Fibroblast of lung (primary cell): ENCODE data around the gene UTS2. TPM values are rescaled to one million over a fixed set of nuclear protein-coding genes. Genes with fewer than 3 reads are reported as not detected.
A peak's percentile ranks its signal among the peaks of the same experiment; 100 is the strongest.

Source experiments
- DNase-seq, 2 donors: peaks; one replicate each; pipeline versions ENCODE4 v3.0.0 to v3.0.0-alpha.2; 2010; ENCODE audit warnings: low read depth in 2 of 2
- H2AFZ ChIP-seq: 2 replicates; pipeline ENCODE4 v1.5.1; 2012; ENCODE audit warnings: low read length, control low read depth, inconsistent platforms
- H3K27ac ChIP-seq: 2 replicates; pipeline ENCODE4 v1.5.1; 2011; ENCODE audit warnings: low read length, control low read depth; ENCODE audit not compliant: insufficient read depth
- H3K27me3 ChIP-seq: 2 replicates; pipeline ENCODE4 v1.5.1; 2011; ENCODE audit warnings: mild to moderate bottlenecking, low read length; ENCODE audit not compliant: control insufficient read depth, insufficient read depth
- H3K36me3 ChIP-seq: 2 replicates; pipeline ENCODE4 v1.5.1; 2011; ENCODE audit warnings: low read length; ENCODE audit not compliant: control insufficient read depth, insufficient read depth
- H3K4me1 ChIP-seq: 2 replicates; pipeline ENCODE4 v1.5.1; 2011; ENCODE audit warnings: low read length; ENCODE audit not compliant: control insufficient read depth, insufficient read depth; ENCODE audit errors: extremely low read depth
- H3K4me2 ChIP-seq: 2 replicates; pipeline ENCODE4 v1.5.1; 2011; ENCODE audit warnings: low read length, control low read depth; ENCODE audit not compliant: insufficient read depth; ENCODE audit errors: extremely low read depth
- H3K4me3 ChIP-seq, 4 experiments: fragments of 200-600 bp in 1 of 4; sonication (generic) in 1 of 4; replicated peaks in 1 of 4; 2 replicates each; pipeline ENCODE4 v1.5.1; 2011 to 2016; ENCODE audit warnings: low read length in 4 of 4, low read depth in 3 of 4, mild to moderate bottlenecking in 3 of 4, control low read depth in 2 of 4, inconsistent platforms in 1 of 4, mixed read lengths in 1 of 4; ENCODE audit not compliant: insufficient read depth in 1 of 4; ENCODE audit errors: control extremely low read depth in 1 of 4
- H3K79me2 ChIP-seq: 2 replicates; pipeline ENCODE4 v1.5.1; 2012; ENCODE audit warnings: mild to moderate bottlenecking, low read length, inconsistent platforms; ENCODE audit not compliant: control insufficient read depth, insufficient read depth
- H3K9ac ChIP-seq: 2 replicates; pipeline ENCODE4 v1.5.1; 2011; ENCODE audit warnings: mild to moderate bottlenecking, low read length, control low read depth; ENCODE audit not compliant: insufficient read depth
- H3K9me3 ChIP-seq: 2 replicates; pipeline ENCODE4 v1.5.1; 2012; ENCODE audit warnings: low read depth, low read length; ENCODE audit not compliant: control insufficient read depth, insufficient read depth
- H4K20me1 ChIP-seq: 2 replicates; pipeline ENCODE4 v1.5.1; 2011; ENCODE audit warnings: low read length; ENCODE audit not compliant: control insufficient read depth, insufficient read depth; ENCODE audit errors: extremely low read depth
- EZH2 ChIP-seq: IDR thresholded peaks from 2 replicates; pipeline ENCODE4 v1.5.1; 2012; ENCODE audit warnings: low read length, control low read depth, mild to moderate bottlenecking; ENCODE audit errors: missing control alignments
- polyA plus RNA-seq, 2 donors: library from polyadenylated mRNA; depleted of rRNA in 1 of 2; stranded (reverse) in 1 of 2; unstranded in 1 of 2; fragments of >200 nt; gene quantifications; 2 replicates each; pipeline ENCODE4 v1.2.1, GENCODE V29; 2011 to 2012; ENCODE audit warnings: missing spikeins in 1 of 2
- total RNA-seq: library from RNA; depleted of rRNA; stranded (reverse); fragments of >200 nt; gene quantifications from 2 replicates; pipeline ENCODE4 v1.2.1, GENCODE V29; 2014
- TF ChIP-seq, protein P1 (sequence below), 2 donors: IDR thresholded peaks in 1 of 2; conservative IDR thresholded peaks in 1 of 2; 1 replicate in 1 of 2; 2 replicates in 1 of 2; pipeline ENCODE4 v1.5.1; 2011 to 2012; ENCODE audit warnings: low read length in 2 of 2, control low read depth in 1 of 2, inconsistent platforms in 1 of 2, low read depth in 1 of 2, mild to moderate bottlenecking in 1 of 2

The UTS2 gene
- total and polyA plus RNA-seq, 2 donors (not counting 1 experiment from before 2014, with no cell fraction given), result not detected

DNA sequence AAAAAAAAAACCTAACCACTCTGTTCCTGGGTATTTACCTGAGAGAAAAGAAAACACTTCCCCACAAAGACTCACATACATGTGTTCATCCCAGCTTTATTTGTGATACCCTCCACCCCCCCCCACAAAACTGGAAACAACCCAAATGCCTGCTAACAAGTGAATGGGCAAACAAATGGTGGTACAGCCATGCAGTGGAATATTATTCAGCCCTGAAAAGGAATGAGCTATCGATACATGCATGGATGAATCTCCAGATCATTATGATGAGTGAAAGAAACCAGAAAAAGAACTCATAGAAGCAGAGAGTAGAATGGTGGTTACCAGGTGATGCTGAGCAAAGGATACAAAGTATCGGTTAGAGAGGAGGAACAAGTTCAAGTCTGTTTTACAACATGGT lies 38.0 kb upstream of the UTS2 start:
- Histone ChIP-seq H3K9me3 (no peaks in the 10 kb centered on the region), H4K20me1 (no peaks in the 10 kb centered on the region), H3K79me2 (no peaks in the 10 kb centered on the region), H3K4me1 (no peaks in the 10 kb centered on the region), H3K4me3 (no peak overlapping the region), H3K9ac (no peak overlapping the region), H3K36me3 (no peaks in the 10 kb centered on the region), H2AFZ (no peak overlapping the region), H3K4me2 (no peak overlapping the region), H3K27ac (no peak overlapping the region), H3K27me3 (peaks cover 2% of the 10 kb centered on the region)
- no peak for DNase-seq
- TF ChIP-seq EZH2, result no peak
- TF ChIP-seq, protein P1, sequence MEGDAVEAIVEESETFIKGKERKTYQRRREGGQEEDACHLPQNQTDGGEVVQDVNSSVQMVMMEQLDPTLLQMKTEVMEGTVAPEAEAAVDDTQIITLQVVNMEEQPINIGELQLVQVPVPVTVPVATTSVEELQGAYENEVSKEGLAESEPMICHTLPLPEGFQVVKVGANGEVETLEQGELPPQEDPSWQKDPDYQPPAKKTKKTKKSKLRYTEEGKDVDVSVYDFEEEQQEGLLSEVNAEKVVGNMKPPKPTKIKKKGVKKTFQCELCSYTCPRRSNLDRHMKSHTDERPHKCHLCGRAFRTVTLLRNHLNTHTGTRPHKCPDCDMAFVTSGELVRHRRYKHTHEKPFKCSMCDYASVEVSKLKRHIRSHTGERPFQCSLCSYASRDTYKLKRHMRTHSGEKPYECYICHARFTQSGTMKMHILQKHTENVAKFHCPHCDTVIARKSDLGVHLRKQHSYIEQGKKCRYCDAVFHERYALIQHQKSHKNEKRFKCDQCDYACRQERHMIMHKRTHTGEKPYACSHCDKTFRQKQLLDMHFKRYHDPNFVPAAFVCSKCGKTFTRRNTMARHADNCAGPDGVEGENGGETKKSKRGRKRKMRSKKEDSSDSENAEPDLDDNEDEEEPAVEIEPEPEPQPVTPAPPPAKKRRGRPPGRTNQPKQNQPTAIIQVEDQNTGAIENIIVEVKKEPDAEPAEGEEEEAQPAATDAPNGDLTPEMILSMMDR (conservative IDR thresholded peaks at IDR 0.05 in 1 of 2, IDR thresholded peaks at IDR 0.05 in 1 of 2; ENCODE audit: low read depth in 1 of 2, low read length in 2 of 2), result no peak

DNA sequence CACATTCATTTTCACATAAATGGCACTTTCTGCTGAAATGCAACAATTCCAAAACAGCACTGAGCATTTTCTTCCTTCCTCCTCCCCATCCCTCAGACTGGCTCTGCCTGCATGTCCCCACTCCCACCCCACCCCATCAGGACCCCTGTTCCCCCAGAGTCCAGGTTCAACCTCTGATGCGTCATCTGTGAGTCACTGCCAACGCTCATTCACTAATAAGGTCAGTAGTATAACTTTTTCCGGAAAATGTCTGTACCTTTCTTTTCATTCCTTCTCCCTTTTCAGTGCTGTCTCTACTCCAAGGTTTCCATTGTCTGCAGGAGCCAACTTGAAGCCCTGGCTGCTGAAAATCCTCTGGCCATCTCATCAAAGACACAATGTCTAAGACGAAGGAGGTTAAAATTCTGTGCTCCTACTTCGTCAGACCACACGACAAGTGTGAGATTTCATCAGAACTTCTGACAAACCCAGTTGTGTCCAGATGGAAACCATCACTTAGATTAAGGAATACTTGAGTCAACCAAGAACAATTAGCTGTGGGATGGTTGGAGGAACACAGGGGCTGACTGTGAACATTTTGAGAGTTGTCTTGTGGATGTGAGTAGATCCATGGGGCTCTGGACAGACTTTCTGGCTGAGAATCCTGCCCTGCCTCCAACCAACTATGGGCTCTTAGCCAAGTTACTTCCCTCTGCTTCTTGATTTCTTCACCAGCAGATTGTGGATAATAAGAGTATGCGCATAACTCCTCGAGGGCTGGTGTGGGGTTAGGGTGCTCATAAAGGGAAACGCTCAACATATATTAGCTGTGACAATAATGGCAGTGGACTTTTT lies 35.6 kb upstream of the UTS2 start:
- no peaks in the 10 kb centered on the region for H3K36me3 ChIP-seq
- peaks cover 2% of the 10 kb centered on the region for H3K27me3 ChIP-seq
- peak; percentile 74 to 95 for DNase-seq
- H3K4me3 ChIP-seq, result no peak overlapping the region
- no peak overlapping the region for H2AFZ ChIP-seq
- no peaks in the 10 kb centered on the region for H3K79me2 ChIP-seq
- no peaks in the 10 kb centered on the region for H3K9me3 ChIP-seq
- no peak for TF ChIP-seq EZH2
- TF ChIP-seq, protein P1 (conservative IDR thresholded peaks at IDR 0.05 in 1 of 2, IDR thresholded peaks at IDR 0.05 in 1 of 2; ENCODE audit: low read depth in 1 of 2, low read length in 2 of 2), result no peak
- no peak overlapping the region for H3K9ac ChIP-seq
- no peaks in the 10 kb centered on the region for H4K20me1 ChIP-seq
- H3K4me2 ChIP-seq, result no peak overlapping the region
- H3K27ac ChIP-seq, result no peak overlapping the region
- H3K4me1 ChIP-seq, result no peaks in the 10 kb centered on the region

DNA sequence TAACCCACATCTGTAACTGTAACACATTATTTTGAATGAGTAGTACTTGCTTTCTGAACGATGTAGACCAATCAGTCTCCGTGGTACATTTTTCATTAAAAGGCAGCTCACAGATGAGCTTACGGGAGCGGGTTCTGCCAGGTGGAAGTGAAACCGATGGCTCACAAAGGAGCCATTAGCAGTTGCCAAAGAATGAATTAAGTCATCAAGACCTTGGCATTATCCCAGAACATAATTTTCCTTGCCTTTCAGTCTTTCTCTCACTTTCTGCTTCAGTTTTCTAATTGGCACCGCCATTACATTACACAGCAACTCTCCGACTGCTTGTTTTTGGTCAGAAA lies 33.5 kb upstream of the UTS2 start:
- H3K27me3 ChIP-seq, result no peaks in the 10 kb centered on the region
- H3K4me1 ChIP-seq, result no peaks in the 10 kb centered on the region
- no peak overlapping the region for H3K27ac ChIP-seq
- no peak for TF ChIP-seq EZH2
- TF ChIP-seq, protein P1 (conservative IDR thresholded peaks at IDR 0.05 in 1 of 2, IDR thresholded peaks at IDR 0.05 in 1 of 2; ENCODE audit: low read depth in 1 of 2, low read length in 2 of 2), result no peak
- no peak overlapping the region for H3K4me3 ChIP-seq
- H3K9ac ChIP-seq, result no peak overlapping the region
- no peak overlapping the region for H2AFZ ChIP-seq
- peak in 1 of 2 donors; percentile 78 for DNase-seq
- no peak overlapping the region for H3K4me2 ChIP-seq
- H3K9me3 ChIP-seq, result no peaks in the 10 kb centered on the region
- H4K20me1 ChIP-seq, result no peaks in the 10 kb centered on the region
- no peaks in the 10 kb centered on the region for H3K36me3 ChIP-seq
- H3K79me2 ChIP-seq, result no peaks in the 10 kb centered on the region
